NCI-H128 (cell line): ENCODE data around the gene CHN1.

ENCODE experiments used
- DNase-seq: peaks from one replicate; lab custom pipeline; 2025; ENCODE audit not compliant: unreplicated experiment; lab: John Stamatoyannopoulos, UW

Gene CHN1

GRCh38 chr2:174974131-174974530, 31.1 kb downstream of the CHN1 start:
- DNase-seq = no peak

DNA sequence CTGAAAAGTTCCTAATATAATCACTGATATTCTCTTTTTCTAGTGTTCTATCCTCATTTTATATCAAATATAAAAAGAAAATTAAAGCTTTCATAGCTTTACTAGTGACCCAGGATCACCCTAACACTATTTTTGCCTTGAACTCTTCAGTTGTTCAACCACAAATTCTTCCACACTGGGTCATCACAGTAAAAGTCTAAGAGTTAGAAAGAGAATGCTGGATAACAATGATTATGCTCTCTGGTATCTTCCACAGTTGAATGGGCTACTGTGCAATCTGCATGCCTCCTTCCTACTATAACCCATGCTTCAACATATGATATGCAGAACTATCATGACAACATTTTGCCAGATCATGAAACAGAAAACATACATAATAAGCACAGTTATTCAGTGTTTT, 32.3 kb downstream of the CHN1 start:
- no peak for DNase-seq

DNA sequence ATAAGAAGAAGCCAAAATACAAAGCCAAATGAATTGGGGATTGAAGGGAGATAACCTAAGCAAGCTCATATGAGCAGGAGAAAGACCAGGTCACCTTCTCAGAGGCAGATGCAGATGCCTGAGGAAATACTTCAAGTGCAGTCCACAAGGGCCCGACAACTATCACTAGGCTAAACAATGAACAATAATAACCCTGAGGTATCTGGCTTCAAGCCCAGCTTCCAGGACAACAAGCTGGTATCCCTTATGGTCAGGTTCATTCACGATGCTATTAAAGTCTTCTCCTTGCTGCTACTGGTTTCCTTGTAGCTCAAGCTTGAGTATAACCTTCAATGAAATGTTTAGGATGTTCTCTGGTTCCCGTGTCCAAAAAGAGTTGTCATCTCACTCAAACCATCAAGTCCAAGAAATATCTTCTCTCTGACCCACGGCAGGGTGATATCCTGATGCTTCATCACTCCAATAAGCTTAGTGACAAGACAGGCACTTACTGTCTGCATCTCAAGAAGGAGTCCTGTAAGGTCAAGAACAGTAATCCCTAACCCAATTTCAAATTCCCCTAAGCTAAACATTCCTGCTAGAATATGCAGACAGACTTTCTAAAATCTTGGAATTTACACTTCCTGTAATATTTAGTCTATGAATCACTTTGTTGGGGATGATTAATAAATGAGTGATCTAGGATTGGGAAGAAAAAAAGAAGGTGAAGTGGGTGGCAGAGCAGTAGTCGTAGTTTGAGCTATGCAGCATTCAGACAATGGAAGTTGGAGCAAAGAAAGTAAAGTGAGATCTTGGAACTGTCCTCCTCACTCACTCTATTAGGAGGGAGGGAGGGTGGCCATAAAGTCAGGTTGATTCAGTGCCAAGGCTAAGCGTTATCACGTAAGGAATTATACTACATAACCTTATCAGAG, 33.1 kb downstream of the CHN1 start:
- DNase-seq = no peak

GRCh38 chr2:174970092-174970491, 35.1 kb downstream of the CHN1 start:
- DNase-seq = no peak

DNA sequence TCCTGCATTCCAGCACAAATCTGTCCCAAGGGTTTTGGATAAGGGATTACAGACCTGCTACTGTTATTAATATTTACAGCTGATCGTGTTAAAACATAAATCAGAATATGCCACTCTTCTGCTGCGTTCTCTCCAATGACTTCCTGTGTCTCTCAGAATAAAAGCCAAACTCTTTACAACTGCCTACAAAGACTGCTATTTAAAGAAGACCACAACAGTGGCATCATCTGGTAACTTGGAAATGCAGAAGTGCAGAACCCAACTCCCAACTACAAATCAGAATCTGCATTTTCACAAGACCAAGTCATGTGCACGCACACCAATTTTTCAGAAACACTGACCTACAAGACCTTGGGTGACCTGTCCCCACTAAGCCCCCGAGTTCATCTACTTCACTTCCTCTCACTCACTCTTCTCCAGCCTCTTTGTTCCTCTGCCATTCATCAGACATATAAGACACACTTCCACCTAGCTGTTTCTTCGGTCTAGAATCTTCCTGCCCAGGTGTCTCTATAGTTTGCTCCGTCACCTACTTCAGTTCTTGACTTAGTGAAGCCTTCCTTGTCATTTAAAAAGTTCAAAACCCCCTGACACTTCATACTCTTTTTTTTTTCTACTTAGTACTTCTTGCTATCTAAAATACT, 36.0 kb downstream of the CHN1 start:
- DNase-seq = no peak

- DNase-seq = no peak
Measured at GRCh38 chr2:174967691-174968260, 37.4 kb downstream of the CHN1 start.

DNA sequence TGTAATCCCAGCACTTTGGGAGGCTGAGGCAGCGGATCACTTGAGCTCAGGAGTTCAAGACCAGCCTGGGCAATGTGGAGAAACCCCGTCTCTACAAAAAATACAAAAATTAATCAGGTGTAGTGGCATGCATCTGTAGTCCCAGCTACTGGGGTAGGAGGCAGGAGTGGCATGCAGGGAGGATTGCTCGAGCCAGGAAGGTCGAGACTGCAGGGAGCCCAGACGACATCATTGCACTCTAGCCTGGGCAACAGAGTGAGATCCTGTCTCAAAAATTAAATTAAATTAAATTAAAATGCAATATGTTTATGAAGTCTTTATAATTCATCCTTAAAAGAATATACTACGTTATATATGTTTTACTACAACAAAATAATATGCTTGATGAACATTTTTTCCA, 38.1 kb downstream of the CHN1 start:
- no peak for DNase-seq

DNA sequence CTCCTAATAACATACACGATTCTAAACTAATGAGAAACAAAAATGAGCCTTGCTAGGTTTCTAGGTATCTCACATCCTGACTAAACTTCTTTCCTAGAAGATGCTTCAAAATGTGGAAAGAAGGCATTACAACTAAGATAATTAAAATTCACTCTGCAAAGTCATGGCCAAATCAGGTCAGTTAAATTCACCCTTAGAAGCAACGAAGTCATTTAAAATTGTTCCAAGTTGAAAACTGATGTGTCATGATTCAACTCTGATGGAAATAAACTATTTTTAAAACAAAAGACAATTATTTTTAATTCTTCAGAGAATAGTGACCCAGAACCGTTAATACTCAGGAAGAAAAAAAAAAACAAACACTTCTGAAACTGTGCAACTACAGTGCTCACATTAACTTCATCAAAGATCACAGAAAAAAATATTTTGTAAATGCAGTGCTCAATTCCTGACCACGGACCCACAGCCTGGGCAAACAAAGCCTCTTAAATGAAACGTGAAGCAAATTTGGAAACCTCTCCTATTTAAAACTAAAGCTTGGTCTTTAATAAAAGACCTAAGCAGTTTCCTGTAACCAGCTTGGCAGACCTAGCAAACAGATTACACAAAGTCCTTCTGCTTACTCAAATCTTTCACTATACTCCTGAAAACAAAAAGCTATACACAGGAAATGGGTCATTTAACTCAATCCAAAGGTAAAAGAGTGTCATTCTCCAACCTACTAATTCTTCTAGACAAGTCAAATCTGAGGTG, 39.0 kb downstream of the CHN1 start:
- no peak for DNase-seq

DNA sequence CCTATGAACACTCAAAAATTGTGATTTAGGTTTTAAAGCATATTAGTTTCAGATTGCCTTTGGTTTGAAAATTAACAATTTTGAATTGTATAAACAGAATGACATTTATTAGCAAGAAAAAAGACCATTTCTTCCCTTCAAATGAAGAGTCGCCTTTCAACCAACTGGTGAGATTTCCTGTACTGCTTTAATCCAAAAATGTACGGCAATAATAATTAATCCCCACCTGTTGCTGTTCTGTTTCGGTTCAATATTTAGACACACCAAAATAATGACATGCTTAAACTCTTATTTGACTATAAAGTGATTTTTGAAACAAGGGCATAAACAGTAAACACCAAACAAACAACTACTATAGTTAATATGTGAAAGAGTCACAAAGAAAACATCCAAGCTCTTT, 39.6 kb downstream of the CHN1 start:
- no peak for DNase-seq

- DNase-seq = no peak
Measured at GRCh38 chr2:174964404-174964803, 40.8 kb downstream of the CHN1 start.

- DNase-seq = no peak
Measured at GRCh38 chr2:174963437-174964400, 41.5 kb downstream of the CHN1 start.

GRCh38 chr2:174959787-174960186, 45.4 kb downstream of the CHN1 start:
- no peak for DNase-seq

DNA sequence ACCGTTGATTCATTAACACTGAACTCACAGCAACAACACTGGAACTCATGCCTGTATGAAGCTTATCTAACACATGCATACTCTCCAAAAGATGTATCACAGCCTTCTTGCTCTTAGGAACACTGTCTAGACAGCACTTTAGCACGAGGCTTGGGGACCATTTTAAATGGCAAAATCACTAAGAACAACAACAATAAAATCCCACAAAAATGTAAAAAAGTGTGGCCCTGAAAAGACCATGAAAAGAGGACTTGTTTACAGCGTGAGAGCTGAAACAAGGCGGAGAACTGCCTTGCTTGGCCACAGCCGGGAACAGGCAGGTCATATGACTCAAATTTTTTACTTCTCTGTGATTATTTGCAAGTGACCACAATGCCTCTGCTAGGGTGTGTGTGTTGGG, 48.1 kb downstream of the CHN1 start:
- DNase-seq = no peak

GRCh38 chr2:174952607-174953006, 52.6 kb downstream of the CHN1 start:
- DNase-seq = no peak

GRCh38 chr2:174951745-174952144, 53.4 kb downstream of the CHN1 start:
- DNase-seq = no peak

- no peak for DNase-seq
Measured at GRCh38 chr2:174949988-174950687, 55.0 kb downstream of the CHN1 start.

GRCh38 chr2:174945601-174946260, 59.5 kb downstream of the CHN1 start:
- DNase-seq = no peak

DNA sequence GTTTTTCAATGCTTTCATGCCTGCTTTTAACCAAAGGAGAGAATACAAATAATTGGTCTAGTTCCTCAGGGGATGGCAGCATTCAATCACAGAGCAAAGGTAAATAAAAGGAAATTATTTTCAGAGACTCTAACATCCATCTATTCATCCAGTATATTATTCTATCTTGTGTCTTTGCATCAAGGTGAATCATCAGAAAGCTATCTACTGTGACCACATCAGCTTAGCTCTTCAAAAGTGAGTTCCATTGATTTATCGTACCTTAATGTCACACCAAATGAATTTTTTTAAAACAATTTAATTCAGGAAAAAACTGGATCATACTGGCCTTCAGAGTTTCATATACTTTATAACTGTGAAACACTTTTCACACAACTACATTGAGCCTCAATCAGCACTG, 66.1 kb downstream of the CHN1 start:
- no peak for DNase-seq

DNA sequence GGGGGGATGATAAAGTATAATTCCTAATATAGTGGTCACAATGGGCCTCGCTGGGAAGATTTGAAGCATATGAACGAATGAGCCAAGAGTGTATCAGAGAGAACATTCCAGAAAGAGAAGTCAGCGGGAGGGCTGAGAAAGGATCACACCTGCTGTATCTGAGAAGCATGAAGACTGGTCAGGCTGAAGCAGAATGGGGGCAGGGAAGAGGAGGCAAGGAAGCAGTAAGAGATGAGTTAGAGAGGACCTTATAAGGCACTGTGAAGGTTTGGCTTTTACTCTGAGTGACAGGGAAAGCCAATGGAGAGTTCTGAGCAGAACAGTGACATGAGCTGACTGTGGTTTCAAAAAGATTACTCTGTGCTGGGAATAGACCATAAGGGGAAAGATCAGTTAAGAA, 73.5 kb downstream of the CHN1 start:
- DNase-seq = no peak
